HG03097 (cell line): Measurements from ENCODE around the gene LGALS7.
"Not testable (repeated sequence)": the region's sequence is repeated elsewhere in the genome, so short reads cannot be mapped to it uniquely, and the experiment has no call there.

ENCODE experiments used
- ATAC-seq: cut with Tn5 transposase; IDR thresholded peaks from one replicate; pipeline ENCODE4 v1.9.1; 2021; ENCODE audit not compliant: unreplicated experiment, low FRiP score

The LGALS7 gene

DNA sequence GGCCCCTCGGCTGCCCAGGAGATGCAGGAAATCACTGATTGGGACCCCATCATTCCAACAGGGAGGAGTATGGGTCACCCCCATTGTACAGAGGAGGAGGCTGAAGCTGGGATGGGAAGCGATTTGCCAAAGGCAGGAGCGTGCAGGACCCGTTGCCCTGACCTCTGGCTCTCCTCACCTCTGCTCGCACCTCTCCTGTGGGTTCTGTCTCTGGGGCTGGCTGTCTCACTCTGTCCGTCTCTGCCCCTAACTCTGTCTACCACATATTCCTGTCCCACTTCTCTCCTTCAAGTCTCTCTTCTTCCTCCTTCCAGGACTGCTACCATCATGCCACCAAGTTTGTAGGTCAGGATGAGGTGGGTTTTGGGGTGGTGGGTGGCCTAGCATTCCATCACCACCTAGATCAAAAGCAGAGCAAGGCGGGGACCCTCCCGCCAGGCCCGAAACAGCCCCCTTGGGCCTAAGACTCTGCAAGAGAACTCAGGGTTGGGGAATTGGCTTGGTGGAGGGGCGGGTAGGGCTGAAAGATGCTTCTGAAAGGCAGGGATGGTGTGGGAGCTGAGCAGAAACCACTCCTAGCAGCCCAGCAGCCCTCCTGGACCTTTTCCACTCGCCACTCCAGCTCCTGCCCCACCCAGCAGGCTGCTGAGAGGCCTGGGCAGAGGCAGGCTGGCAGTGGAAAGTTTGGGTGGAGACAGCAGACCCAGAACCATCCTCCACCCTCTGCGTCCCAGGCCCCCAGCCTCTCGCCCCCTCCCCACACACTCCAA, 1.0 kb upstream of the LGALS7 start:
- no peak for ATAC-seq

DNA sequence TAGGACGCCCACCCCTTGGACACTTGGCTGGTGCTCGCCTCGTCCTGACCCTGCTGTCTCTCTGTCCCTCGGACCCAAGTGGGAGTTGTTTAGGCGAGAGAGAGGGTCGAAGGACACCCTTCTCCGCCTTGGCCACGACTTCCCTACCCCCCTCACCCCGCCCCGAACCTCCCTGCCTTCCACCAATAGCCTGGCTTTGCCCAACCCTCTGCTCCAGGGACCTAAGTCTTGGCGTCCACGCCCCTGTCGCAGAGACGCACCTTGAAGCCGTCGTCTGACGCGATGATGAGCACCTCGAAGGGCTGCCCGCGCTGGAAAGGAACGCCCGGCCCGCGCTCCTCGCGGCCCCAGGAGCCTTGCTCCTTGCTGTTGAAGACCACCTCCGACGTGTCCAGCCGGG, 1.7 kb downstream of the LGALS7 start:
- not testable (repeated sequence) for ATAC-seq

DNA sequence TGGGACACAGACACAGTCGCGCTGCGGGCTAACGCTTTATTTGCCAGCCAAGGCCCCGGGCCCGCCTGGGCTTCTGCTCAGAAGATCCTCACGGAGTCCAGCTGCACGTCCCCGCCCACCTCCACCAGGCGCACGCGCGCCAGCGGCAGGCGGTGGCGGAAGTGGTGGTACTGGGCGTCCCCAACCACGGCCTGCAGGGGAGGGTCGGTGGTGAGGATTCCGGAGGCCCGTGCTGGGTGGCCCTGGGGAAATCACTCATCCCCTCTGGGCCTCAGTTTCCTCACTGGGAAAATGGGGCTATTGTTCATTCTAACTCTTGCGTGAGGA, 2.4 kb downstream of the LGALS7 start:
- not testable (repeated sequence) for ATAC-seq

DNA sequence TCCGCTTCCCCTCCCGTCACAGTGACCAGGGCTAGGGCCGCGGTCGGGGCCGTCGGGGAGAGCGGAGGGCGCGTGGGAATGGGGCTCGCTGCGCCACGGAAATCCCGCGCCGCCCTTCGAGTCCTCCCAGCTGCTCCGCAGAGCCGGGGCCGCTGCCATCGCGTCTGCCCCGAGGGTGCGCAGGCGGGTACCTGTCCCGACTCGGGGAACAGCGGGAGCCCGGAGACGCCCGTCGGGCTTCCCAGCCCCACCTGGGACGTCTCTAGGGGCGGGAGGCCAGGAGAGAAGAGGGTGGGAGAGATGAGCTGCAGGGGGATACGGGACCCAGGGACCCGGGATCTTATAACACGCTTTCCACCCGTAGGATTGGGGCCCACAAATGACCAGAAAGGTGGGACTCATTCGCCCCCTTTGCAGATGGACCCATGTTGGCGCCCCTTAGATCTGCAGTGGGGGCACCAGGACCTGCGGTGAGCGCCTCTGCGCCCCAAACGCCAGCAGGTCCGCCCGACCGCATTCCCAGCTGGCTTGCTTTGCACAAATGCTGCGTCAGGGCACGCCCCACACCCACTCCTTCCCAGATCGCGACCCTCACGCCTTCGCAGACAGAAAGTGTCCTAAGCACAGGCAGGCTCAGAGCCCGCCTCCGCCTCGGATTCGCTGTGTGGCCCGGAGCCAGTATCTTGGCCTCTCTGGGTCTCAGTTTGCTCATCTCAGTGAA, 2.9 kb downstream of the LGALS7 start:
- not testable (repeated sequence) for ATAC-seq

DNA sequence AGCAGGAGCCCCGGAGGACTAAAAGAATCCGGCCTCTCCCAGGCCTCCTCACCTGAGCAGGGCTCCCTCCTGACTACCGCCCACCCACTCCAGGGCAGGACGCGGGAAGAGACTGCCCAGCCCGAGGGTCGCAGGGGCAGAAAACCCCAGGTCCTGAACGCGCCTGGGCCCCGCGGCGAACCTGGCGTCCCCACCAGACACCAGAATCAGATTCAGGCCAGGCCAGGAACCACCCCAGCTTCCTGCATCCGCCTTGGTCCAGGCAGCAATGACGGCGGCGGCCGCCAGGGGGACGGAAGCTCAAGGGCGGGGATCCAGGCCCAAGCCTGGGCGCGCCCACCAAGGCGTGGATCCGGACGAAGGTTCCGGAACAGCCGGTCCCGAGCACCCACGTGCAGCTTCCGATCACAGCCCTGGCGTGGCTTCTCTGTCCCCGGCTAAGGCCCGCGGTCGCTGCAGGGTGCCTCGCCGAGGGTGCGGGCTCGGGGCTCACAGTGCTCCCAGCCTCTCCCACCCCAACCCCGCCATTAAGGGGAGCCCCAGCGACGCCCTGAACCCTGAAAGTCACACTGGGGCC, 3.6 kb downstream of the LGALS7 start:
- ATAC-seq = no peak

- ATAC-seq = no peak
Measured at GRCh38 chr19:38766276-38767047, 6.9 kb downstream of the LGALS7 start.

DNA sequence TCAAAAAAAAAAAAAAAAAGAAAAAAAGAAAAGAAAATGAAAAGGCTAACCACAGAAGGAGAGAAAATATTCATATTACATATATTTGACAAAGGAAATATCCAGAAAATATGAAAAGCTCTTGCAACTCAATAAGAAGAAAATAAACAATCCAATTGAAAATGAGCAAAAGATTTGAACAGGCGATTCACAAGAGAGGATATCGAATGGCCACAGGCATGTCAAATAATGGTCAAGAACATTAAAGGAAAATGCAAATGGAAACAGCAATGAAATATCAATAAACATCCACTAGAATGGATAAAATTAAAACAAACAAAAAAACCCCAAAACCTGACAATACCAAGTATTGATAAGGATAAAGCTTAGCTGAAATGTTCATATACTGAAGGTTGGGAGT, 8.1 kb downstream of the LGALS7 start:
- ATAC-seq = no peak

GRCh38 chr19:38763795-38764220, 9.5 kb downstream of the LGALS7 start:
- ATAC-seq = no peak

DNA sequence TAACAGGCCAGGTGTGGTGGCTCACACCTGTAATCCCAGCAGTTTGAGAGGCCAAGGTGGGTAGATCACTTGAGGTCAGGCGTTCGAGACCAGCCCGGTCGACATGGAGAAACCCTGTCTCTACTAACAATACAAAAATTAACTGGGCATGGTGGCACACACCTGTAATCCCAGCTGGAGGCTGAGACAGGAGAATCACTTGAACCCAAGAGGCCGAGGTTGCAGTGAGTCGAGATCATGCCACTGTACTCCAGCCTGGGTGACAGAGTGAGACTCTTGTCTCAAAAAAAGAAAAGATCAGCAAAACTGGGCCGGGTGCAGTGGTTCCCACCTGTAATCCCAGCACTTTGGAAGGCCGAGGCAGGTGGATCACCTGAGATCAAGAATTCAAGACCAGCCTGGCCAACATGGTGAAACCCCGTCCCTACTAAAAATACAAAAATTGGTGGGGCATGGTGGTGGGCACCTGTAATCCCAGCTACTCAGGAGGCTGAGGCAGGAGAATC, 11.4 kb downstream of the LGALS7 start:
- ATAC-seq = not testable (repeated sequence)

- not testable (repeated sequence) for ATAC-seq
Measured at GRCh38 chr19:38760805-38761517, 12.4 kb downstream of the LGALS7 start.

DNA sequence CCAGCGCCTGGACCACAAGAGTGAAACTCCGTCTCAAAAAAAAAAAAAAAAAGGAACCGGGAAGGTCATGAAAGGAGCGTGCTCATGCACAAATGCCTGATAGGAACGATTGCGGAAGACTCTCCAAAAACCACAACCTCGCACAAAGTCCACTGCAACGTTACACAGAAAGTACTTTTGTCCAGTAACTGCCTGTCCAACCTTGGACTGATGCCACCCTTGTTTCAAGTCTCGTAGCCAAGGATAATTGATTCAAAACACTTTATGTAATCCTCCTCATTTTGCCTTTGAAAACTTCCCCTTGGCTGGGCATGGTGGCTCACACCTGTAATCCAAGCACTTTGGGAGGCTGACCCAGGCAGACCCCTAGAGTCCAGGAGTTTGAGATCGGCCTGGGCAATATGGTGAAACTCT, 13.7 kb downstream of the LGALS7 start:
- ATAC-seq = no peak

GRCh38 chr19:38754196-38754595, 19.1 kb downstream of the LGALS7 start:
- ATAC-seq = not testable (repeated sequence)

DNA sequence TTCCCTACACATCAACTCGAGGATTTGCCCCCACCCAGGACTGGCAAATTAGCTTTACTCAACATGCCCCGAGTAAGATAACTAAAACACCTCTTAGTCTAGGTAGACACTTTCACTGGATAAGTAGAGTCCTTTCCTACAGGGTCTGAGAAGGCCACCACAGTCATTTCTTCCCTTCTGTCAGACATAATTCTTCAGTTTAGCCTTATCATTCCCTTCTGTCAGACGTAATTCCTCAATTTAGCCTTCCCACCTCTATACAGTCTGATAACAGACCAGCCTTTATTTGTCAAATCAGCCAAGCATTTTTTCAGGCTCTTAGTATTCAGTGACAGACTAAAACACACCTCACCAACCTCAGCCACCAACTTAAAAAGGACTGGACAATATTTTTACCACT, 19.5 kb downstream of the LGALS7 start:
- not testable (repeated sequence) for ATAC-seq

DNA sequence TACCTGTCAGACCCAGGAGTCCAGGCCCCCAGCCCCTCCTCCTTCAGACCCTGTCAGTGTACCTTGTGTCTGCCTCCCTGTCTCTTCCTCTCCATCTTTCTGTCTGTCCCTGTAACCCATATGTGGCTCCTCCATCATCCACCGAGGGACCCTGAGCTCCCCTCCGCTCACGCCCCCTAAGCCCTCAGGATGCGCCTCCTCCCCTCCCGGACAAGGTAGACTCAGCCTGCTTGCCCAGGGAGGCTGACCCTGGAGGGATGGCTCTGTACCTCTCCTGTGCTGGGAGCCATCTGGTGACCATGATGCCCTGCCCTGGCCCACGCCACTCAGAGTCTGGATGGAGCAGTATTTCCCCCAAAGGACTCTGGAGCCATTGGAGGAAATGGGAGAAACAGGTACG, 28.0 kb downstream of the LGALS7 start:
- ATAC-seq = no peak

- ATAC-seq = no peak
Measured at GRCh38 chr19:38744874-38745273, 28.4 kb downstream of the LGALS7 start.

- ATAC-seq = no peak
Measured at GRCh38 chr19:38744298-38744681, 29.0 kb downstream of the LGALS7 start, which contains the start of gene CAPN12. CAPN12 (minus strand) TSS chr19:38744474; CDS start chr19:38744165, 309 bp downstream.

DNA sequence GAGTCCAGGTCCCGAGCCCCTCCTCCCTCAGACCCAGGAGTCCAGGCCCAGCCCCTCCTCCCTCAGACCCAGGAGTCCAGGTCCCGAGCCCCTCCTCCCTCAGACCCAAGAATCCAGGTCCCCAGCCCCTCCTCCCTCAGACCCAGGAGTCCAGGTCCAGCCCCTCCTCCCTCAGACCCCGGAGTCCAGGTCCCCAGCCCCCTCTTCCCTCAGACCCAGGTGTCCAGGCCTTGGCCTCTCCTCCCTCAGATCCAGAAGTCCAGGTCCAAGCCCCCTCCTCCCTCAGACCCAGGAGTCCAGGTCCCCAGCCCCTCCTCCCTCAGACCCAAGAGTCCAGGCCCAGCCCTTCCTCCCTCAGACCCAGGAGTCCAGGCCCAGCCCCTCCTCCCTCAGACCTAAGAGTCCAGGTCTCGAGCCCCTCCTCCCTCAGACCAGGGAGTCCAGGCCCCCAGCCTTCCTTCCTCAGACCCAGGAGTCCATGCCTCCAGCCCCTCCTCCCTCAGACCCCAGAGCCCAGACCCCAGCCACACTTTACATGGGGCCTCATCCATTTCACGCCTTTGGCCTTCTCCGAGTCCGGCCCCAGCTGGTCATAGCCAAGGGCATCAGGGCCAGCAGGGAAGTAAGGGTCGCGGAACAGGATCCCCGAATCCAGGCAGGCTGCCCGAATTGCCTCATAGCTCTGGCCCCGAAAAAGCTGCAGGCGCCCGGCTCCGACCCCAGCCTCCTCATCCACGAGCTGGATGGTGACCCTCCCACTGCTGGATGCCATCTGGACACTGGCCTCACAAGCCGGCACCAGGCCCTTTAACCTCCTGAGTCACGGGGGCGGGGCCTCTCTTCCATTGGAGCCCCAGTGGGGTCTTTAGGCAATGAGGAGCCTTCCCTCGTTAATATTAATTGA, 29.7 kb downstream of the LGALS7 start:
- no peak for ATAC-seq

DNA sequence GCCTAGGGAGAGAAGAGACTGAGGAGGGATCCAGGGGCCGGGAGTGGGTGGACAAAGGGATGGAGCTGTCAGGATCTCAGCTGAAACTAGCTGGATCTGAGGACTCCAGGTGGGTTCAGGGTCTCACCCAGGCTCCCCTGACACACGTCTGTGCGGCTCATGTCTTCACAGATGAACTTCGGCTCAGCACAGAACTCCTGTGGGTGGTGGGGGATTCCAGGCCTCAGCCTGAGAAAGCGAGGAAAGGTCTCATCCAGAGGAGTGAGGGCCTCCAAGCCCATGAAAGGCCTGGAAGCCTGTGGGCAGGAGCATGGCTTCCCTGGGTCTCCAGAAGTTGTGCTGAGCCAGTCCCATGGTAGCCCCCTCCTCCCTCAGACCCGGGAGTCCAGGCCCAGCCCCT, 30.4 kb downstream of the LGALS7 start:
- no peak for ATAC-seq

DNA sequence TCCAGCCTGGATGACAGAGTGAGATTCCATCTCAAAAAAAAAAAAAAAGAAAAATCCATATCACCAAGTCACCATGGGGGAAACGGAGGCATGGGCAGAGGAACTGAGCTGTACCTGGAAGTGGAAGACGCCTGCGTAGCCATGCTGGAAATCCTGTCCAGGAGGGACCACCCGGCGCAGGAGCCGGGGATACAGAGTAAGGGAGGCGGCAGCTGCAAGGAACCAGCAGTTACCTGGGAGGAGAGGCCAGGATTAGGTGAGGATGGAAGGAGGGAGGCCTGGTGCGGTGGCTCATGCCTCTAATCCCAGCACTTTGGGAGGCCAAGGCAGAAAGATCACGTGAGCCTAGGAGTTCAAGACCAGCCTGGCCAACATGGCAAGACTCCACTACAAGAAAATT, 31.0 kb downstream of the LGALS7 start:
- ATAC-seq = no peak
